ENCODE data around the gene MYLK2. TPM values are rescaled to one million over a fixed set of nuclear protein-coding genes. Genes with fewer than 3 reads are reported as not detected.

The MYLK2 gene
- total RNA-seq, 4 donors from 2014 or later: 0.10 TPM; not detected in 3

DNA sequence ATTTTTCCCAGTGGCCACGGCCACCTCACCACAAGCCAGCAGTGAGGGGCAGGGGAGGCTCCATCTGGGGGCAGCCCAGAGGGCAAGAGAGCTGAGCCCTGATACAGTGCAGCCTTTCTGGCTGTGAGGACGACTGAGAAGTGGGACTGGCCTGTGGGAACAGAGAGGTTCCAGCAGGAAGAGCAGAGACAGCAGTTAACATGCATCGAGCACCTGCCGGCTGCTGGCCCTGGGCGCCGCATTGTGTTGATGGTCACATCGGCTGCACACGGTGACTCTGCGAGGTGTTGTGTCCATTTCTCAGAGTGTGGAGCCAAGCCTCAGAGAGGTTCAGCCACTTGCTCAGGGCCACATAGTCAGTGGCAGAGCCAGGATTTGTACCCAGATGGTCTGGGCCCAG lies 16.4 kb downstream of the MYLK2 start:
- intact Hi-C loops (cut with DNase I; ENCODE audit: low total_unique reads): no loop called here
- no peak overlapping the region for H3K4me3 ChIP-seq (ENCODE audit: low read depth, poor library complexity, severe bottlenecking)
- TF ChIP-seq POLR2A (IDR thresholded peaks at IDR 0.05): no peak
- TF ChIP-seq, protein P1, sequence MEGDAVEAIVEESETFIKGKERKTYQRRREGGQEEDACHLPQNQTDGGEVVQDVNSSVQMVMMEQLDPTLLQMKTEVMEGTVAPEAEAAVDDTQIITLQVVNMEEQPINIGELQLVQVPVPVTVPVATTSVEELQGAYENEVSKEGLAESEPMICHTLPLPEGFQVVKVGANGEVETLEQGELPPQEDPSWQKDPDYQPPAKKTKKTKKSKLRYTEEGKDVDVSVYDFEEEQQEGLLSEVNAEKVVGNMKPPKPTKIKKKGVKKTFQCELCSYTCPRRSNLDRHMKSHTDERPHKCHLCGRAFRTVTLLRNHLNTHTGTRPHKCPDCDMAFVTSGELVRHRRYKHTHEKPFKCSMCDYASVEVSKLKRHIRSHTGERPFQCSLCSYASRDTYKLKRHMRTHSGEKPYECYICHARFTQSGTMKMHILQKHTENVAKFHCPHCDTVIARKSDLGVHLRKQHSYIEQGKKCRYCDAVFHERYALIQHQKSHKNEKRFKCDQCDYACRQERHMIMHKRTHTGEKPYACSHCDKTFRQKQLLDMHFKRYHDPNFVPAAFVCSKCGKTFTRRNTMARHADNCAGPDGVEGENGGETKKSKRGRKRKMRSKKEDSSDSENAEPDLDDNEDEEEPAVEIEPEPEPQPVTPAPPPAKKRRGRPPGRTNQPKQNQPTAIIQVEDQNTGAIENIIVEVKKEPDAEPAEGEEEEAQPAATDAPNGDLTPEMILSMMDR (IDR thresholded peaks at IDR 0.05): no peak
- 79 to 80% methylated on average over 8 to 9 of the region's 9 CpGs for WGBS, 2 donors
- no peak for DNase-seq (ENCODE audit: low spot score in 2 of 2)

DNA sequence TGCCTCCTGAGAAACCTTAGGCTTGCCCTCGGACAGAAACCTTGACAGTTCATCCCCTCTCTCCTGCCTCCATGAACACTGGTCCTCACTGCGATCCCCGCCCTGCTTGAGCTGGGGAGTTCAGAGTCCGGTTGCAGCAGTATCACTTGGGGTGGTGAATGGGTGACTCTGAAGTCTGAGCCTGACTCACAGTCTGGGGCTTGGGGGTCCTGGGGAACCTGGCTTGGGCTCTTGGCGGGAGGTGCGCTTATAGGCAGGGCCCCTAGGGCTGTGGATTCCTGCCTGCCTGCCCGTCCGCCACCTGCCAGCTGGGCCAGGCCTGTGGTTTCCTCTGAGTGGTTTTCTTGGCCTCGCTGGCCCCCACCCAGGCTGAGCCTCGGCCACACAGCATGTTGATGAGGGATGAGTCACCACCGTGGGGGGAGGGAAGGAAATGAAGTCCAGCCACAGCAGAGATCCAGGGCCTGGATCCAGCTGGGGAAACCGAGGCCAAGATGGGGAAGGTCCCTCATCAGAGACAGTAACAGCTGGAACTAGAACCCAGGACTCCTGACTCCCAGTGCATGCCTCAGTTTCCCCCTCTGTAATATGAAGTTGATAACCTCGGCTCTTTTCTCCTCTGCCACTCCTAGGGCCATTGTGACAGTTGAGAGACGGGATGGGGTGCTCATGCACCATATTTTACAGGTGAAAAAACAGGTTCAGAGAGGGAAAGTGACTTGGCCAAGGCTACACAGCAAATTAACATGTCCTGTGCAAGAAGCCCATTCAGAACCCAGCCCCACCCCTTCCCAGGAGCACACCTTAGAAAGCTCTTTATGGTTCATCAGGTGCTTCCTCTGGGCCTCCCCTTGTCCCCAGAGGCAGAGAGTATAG lies 17.1 kb downstream of the MYLK2 start:
- TF ChIP-seq POLR2A (IDR thresholded peaks at IDR 0.05): no peak
- TF ChIP-seq, protein P1 (IDR thresholded peaks at IDR 0.05): no peak
- 24 to 45% methylated on average over 10 to 12 of the region's 14 CpGs for WGBS, 2 donors
- DNase-seq (ENCODE audit: low spot score in 2 of 2): peak; percentile 65 to 94
- intact Hi-C loops (cut with DNase I; ENCODE audit: low total_unique reads): no loop called here
- H3K4me3 ChIP-seq (ENCODE audit: low read depth, poor library complexity, severe bottlenecking): no peak overlapping the region

DNA sequence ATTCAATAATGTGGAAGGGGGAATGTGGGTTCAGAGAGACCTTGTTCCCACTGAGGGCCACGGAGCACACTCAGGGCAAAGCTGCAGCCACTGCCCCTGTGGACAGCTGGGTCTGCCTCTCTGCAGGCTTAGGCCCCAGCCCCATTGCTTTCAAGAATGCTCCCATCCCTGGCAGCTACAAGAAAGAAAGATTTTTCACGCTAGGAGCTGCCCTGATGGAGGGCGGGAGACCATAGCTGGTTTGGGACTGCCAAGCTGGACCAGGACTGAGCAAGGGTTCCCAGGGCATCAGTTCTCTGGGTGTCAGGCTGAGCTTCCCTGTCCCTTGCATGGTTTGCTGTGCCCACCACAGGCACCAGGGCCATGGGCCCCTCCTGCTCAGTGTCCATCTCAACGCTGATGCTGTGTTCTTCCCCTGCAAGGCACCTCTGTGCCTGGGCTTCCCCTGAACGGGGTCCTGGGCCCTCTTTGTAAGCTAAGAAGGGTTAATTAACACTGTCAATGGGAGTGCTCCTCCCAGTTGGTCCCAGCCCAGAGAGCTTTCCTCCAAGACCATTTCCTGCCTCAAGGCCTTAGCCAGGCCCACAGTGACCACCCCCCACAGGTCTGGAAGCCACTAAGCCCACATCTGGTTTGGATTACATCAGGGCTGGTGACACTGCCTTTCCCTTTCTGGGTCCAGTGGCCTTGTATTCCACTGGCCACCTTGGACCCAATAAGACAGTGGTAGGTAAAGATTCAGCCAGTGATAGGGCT lies 17.9 kb downstream of the MYLK2 start:
- no peak for TF ChIP-seq POLR2A (IDR thresholded peaks at IDR 0.05)
- TF ChIP-seq, protein P1 (IDR thresholded peaks at IDR 0.05): no peak
- intact Hi-C loops (cut with DNase I; ENCODE audit: low total_unique reads): no loop called here
- 51 to 73% methylated on average over 5 of the region's 5 CpGs for WGBS, 2 donors
- DNase-seq (ENCODE audit: low spot score in 2 of 2): no peak
- no peak overlapping the region for H3K4me3 ChIP-seq (ENCODE audit: low read depth, poor library complexity, severe bottlenecking)

DNA sequence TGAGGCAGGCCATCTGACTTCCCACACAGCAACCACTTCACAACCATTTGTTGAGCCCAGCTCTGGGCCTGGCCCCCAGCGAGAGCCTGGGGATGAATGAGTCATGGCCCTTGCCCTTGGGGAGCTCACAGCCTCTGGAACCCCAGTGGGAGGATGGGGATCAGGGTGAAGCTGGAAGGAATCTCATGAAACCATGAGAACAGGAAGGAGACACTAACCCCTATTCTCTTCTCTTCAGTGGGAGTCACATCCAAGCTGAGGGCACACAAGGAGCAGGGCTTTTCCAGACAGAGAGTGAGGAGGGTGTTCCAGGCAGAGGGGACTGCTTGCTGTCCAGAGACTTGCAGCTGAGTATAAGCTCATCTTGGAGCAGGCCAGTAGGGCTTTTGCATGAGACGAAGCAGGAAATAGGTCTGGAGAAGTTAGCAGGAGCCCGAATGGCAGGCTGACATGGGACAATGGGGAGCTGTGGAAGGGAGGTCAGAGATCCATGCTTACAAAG lies 18.8 kb downstream of the MYLK2 start:
- DNase-seq (ENCODE audit: low spot score in 2 of 2): no peak
- H3K4me3 ChIP-seq (ENCODE audit: low read depth, poor library complexity, severe bottlenecking): no peak overlapping the region
- 58 to 73% methylated on average over 3 of the region's 3 CpGs for WGBS, 2 donors
- TF ChIP-seq, protein P1 (IDR thresholded peaks at IDR 0.05): no peak
- no peak for TF ChIP-seq POLR2A (IDR thresholded peaks at IDR 0.05)
- intact Hi-C loops (cut with DNase I; ENCODE audit: low total_unique reads): no loop called here

DNA sequence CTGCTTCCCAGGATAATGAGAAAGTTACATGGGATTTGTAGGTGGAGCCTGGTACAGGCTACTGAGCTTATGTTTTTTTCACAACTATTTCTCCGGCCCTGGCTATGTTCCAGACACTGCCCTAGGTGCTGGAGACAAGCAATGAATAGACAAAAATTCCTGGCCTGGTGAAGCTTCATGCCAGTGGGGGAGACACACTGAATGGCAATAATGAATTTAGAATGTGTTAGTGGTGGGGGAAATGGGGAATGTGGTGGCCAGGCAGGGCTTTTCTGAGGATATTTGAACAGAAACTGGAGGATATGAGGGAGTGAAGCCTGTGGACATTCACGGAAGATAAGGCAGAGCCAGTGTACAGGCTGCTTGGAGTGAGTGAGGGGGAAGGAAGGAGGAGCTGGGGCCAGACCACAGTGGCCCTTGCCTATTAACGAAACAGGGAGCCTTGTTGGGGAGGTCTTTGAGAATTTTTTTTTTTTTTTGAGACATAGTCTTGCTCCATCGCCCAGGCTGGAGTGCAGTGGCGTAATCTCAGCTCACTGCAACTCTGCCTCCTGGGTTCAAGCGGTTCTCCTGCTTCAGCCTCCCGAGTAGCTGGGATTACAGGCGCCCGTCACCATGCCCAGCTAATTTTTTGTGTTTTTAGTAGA lies 19.6 kb downstream of the MYLK2 start:
- 71 to 82% methylated on average over 9 of the region's 9 CpGs for WGBS, 2 donors
- intact Hi-C loops (cut with DNase I; ENCODE audit: low total_unique reads): no loop called here
- TF ChIP-seq, protein P1 (IDR thresholded peaks at IDR 0.05): no peak
- TF ChIP-seq POLR2A (IDR thresholded peaks at IDR 0.05): no peak
- no peak overlapping the region for H3K4me3 ChIP-seq (ENCODE audit: low read depth, poor library complexity, severe bottlenecking)
- no peak for DNase-seq (ENCODE audit: low spot score in 2 of 2)

Measured in lower leg skin (tissue), 4 donors.